ENCODE data around the gene CIAO1. TPM values are rescaled to one million over a fixed set of nuclear protein-coding genes. Genes with fewer than 3 reads are reported as not detected.

The CIAO1 gene
- total RNA-seq, 1 donor from 2014 or later: 37.5 TPM

DNA sequence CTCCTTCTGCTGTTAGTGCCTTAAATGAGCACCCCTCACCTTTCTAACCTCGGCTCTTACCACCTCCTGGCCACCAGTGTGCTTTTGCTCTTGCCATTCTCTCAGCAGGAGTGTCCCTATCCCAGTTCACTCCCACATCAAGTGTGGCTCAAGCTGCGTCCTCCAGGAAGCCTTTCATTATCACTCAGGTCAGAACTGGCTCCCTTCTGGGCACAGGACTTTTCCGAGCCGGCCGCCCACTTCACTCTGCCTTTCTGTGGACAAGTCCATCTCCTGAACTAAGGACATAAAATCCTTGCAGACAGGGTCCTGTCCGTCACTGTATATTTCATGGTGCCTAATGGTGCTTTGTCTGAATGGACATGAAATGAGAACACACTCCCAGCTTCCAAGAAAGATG is 15.8 kb upstream of the CIAO1 start:
- Mint-ChIP-seq H3K9me3 (ENCODE audit: low read depth) (no peaks in the 10 kb centered on the region), H3K4me3 (ENCODE audit: unreplicated experiment) (no peak overlapping the region), H3K36me3 (ENCODE audit: low read depth) (peaks cover 20% of the 10 kb centered on the region), H3K27ac (ENCODE audit: unreplicated experiment) (peak overlapping the region; percentile 60), H3K4me1 (ENCODE audit: low read depth) (peaks cover 36% of the 10 kb centered on the region), H3K27me3 (ENCODE audit: low read depth) (no peaks in the 10 kb centered on the region)
- peak; percentile 52 for DNase-seq (ENCODE audit: low spot score)
- TF ChIP-seq CTCF (IDR thresholded peaks at IDR 0.05): no peak

DNA sequence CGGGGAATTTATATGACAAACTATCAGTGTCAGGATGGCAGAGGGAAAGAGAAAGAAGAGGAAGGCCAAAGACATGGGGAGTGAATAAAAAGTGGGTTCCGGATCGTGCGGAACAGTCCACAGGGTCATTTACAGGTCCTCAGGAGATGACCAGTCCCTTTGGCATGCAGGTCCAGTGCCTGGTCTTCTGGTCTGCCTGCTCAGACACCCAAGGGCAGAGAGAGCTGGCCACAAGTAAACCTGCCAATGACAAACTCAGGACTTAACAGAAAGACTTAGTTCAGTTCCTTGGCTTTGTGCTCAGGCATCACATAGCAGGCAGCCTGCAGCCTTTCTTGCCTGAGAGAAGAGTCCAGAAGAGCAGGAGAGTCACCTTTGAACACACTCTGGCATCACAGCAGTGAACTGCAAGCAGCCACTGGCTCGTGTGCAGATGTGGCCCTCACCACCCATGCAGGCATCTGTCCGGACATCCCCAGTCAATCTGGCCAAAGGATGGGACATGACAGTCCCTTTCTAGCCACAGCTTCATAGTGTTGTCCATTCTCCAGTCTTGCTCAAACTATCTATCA is 14.2 kb upstream of the CIAO1 start:
- peaks cover 23% of the 10 kb centered on the region for H3K36me3 Mint-ChIP-seq (ENCODE audit: low read depth)

DNA sequence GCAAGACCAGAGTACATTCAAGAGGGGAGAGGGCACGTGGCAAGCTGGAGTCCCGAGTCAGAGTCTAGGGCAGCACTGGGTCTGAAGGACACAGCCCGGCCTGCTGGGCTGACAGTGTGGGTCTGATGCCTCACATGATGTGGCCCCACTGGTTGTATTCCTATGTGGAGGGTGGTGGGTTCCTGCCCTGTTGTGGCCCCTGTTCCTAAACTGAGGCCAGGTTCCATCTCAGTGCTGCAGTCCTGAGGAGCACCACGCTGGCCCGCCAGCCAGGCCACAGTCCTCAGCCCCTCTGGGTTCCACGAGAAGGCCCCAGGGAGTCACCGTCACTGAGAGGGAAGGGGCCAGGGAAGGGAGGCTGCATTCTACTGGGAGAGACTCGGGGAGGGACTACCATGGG is 13.5 kb upstream of the CIAO1 start:
- TF ChIP-seq CTCF (IDR thresholded peaks at IDR 0.05): no peak
- Mint-ChIP-seq H3K27me3 (ENCODE audit: low read depth) (no peaks in the 10 kb centered on the region), H3K36me3 (ENCODE audit: low read depth) (peaks cover 23% of the 10 kb centered on the region), H3K9me3 (ENCODE audit: low read depth) (no peaks in the 10 kb centered on the region), H3K4me1 (ENCODE audit: low read depth) (peaks cover 28% of the 10 kb centered on the region), H3K4me3 (ENCODE audit: unreplicated experiment) (no peak overlapping the region), H3K27ac (ENCODE audit: unreplicated experiment) (no peak overlapping the region)
- no peak for DNase-seq (ENCODE audit: low spot score)

More for the DNA sequence above, 14.2 kb upstream of the CIAO1 start:
- H3K27ac Mint-ChIP-seq (ENCODE audit: unreplicated experiment): peak overlapping the region; percentile 84
- peak overlapping the region; percentile 8 for H3K4me3 Mint-ChIP-seq (ENCODE audit: unreplicated experiment)
- H3K4me1 Mint-ChIP-seq (ENCODE audit: low read depth): peaks cover 29% of the 10 kb centered on the region
- DNase-seq (ENCODE audit: low spot score): peak; percentile 62
- no peaks in the 10 kb centered on the region for H3K27me3 Mint-ChIP-seq (ENCODE audit: low read depth)
- no peaks in the 10 kb centered on the region for H3K9me3 Mint-ChIP-seq (ENCODE audit: low read depth)
- TF ChIP-seq CTCF (IDR thresholded peaks at IDR 0.05): no peak

DNA sequence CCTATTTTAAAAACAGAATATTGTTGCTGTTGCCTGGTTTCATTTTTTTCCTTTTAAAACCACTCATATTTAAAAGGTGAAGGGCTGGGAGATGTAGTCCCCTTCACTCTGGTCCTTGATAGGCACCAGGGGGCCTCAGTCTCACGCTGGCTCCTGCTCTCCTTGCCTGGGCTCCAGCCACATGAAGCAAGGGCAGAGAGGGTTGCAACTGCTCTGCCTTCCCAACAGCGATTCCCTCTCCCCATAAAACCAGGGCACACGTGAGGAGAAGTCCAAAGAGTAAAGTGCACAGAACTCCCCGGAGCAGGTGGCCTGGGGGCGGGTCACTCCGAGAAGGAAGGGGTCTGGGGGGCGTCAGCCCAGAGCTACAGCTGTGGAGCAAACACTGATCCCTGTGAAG is 13.0 kb upstream of the CIAO1 start:
- TF ChIP-seq CTCF (IDR thresholded peaks at IDR 0.05): no peak
- Mint-ChIP-seq H3K4me1 (ENCODE audit: low read depth) (peaks cover 33% of the 10 kb centered on the region), H3K9me3 (ENCODE audit: low read depth) (no peaks in the 10 kb centered on the region), H3K27me3 (ENCODE audit: low read depth) (no peaks in the 10 kb centered on the region), H3K4me3 (ENCODE audit: unreplicated experiment) (no peak overlapping the region), H3K36me3 (ENCODE audit: low read depth) (peaks cover 23% of the 10 kb centered on the region), H3K27ac (ENCODE audit: unreplicated experiment) (no peak overlapping the region)
- DNase-seq (ENCODE audit: low spot score): no peak

GRCh38 chr2:96254571-96254970 is 11.5 kb upstream of the CIAO1 start:
- Mint-ChIP-seq H3K36me3 (ENCODE audit: low read depth) (peaks cover 22% of the 10 kb centered on the region), H3K27ac (ENCODE audit: unreplicated experiment) (no peak overlapping the region), H3K4me1 (ENCODE audit: low read depth) (peaks cover 46% of the 10 kb centered on the region), H3K27me3 (ENCODE audit: low read depth) (no peaks in the 10 kb centered on the region), H3K4me3 (ENCODE audit: unreplicated experiment) (no peak overlapping the region), H3K9me3 (ENCODE audit: low read depth) (no peaks in the 10 kb centered on the region)
- no peak for TF ChIP-seq CTCF (IDR thresholded peaks at IDR 0.05)
- no peak for DNase-seq (ENCODE audit: low spot score)

All from chondrocyte (in vitro differentiated cells).